ENCODE results near the gene HNRNPA3.
"Not testable (repeated sequence)": the region's sequence is repeated elsewhere in the genome, so short reads cannot be mapped to it uniquely, and the experiment has no call there.

The HNRNPA3 gene

GRCh38 chr2:177212106-177212890 is at the start of gene HNRNPA3:
Gene HNRNPA3, plus strand, starts transcription at chr2:177212794. Its CDS starts 6 bp downstream, at chr2:177212800.
- peak; percentile 96 for DNase-seq

DNA sequence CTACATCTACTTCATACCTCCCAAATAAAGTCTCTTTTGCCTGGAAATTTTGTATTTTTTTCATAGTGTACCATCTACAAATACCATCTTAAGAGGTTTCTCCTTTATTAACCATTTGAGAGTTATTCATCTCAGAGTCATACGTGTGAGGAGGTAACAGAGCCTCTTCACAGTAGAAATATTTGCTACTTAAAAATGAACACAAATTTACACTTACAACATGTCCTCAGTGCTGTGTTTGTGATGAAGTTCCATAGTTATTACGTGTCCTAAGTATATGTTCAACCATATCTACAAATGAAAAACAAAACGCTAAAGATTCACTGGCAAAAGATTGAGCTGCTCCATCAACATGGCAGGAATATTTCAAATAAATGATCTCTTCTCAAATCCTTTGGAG is 48.5 kb upstream of the HNRNPA3 start:
- DNase-seq = no peak

- peak; percentile 83 for DNase-seq
These were observed 48.0 kb upstream of the HNRNPA3 start for GRCh38 chr2:177164584-177165052.

- peak; percentile 65 for DNase-seq
These were observed 47.5 kb upstream of the HNRNPA3 start for GRCh38 chr2:177165061-177165583.

- peak; percentile 32 for DNase-seq
These were observed 46.6 kb upstream of the HNRNPA3 start for GRCh38 chr2:177165721-177166711.

- DNase-seq = no peak
These were observed 42.6 kb upstream of the HNRNPA3 start for GRCh38 chr2:177169810-177170514.

- DNase-seq = no peak
These were observed 41.2 kb upstream of the HNRNPA3 start for GRCh38 chr2:177171418-177171865.

GRCh38 chr2:177172034-177172880 is 40.3 kb upstream of the HNRNPA3 start:
- no peak for DNase-seq

- DNase-seq = no peak
These were observed 38.1 kb upstream of the HNRNPA3 start for GRCh38 chr2:177174486-177174885.

GRCh38 chr2:177175917-177176668 is 36.5 kb upstream of the HNRNPA3 start:
- no peak for DNase-seq

DNA sequence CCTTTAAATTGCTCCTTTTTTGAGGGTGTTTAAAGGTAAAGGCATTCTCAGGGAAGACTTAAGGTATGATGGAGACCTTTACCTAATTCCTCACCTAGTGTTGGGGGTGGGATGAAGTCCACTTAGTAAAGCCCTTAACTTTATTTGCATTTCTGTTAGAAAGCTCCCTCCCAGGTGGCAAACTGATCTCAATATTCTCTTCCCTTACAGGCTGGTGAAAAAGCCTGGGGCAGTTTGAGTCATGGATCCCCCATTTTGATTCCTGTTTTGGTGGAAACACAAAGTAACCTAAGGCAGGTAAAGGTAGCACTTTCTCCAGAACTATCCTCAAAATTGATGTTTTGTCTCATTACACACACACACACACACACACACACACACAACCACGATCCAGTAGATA is 33.8 kb upstream of the HNRNPA3 start:
- DNase-seq = no peak

GRCh38 chr2:177179227-177179626 is 33.4 kb upstream of the HNRNPA3 start:
- no peak for DNase-seq

DNA sequence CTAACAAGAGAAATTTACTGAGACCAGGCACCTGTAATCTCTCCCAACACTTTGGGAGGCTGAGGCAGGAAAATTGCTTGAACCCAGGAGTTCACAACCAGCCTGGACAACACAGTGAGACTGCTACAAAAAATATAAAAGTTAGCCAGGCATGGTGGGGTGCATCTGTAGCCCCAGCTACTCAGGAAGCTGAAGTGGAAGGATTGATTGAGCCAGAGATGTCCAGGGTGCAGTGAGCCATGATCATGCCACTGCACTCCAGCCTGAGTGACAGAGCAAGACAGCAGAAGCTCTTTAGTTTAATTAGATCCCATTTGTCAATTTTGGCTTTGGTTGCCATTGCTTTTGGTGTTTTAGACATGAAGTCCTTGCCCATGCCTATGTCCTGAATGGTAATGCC is 32.9 kb upstream of the HNRNPA3 start:
- DNase-seq = not testable (repeated sequence)

DNA sequence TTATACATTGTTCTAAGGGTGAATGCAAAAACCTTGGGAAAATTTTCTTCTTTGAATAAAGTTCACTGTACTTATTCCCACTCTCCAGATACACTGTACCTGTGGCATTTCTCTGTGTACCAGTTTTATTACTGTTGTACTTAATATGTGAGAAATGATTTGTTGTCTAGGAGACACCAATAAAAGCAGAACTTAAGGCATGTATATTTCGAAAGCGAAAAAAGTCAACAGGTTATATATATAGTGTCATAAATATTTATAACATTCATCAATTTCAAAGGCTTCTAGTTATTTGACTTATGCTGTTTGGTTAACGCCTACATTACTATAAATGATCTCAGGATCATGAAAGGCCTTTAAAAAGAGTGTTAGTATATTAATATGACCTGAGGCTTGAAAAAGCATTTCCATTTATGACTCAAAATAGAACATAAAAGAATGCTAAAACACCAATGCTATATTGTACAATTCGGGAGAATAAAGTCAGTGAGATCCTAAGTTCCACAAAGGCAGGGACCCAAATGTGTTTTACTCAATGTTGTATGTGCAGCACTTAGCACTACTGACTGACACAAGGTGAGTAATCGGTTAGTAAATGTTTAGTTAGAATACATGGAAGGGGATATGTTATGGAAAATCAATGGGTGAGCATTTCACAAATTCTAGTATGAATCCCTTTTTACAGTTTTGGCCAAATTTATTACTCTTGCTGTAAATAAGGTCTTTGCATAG is 32.2 kb upstream of the HNRNPA3 start:
- no peak for DNase-seq

- DNase-seq = no peak
These were observed 28.7 kb upstream of the HNRNPA3 start for GRCh38 chr2:177183860-177184259.

DNA sequence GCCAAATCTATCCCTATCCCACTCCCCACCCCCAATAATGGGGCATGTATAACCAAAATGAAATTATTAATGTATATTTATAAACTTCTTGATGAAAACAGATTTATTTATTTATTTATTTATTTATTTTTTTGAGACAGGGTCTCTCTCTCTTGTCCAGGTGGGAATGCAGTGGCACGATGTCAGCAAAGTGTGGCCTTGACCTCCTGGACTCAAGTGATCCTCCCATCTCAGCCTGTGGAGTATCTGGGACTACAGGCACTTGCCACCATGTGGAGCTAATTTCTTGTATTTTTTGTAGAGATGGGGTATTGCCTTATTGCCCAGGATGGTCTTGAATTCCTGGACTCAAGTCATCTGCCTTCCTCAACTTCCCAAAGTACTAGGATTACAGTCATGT is 28.0 kb upstream of the HNRNPA3 start:
- no peak for DNase-seq

DNA sequence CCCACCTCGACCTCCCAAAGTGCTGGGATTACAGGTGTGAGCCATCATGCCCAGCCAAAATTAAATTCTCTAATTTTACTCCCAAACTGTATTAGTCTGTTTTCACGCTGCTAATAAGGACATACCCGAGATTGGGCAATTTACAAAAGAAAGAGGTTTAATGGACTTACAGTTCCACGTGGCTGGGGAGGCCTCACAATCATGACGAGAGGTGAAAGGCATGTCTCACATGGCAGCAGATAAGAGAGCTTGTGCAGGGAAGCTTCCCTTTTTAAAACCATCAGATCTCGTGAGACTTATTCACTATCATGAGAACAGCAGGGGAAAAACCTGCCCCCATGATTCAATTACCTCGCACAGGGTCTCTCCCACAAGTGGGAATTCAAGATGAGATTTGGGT is 26.6 kb upstream of the HNRNPA3 start:
- DNase-seq = not testable (repeated sequence)

GRCh38 chr2:177187631-177188312 is 24.8 kb upstream of the HNRNPA3 start:
- no peak for DNase-seq

All from NCI-H1092 treated with DMSO at 0.1 percent for 48 hours (cell line).